Esophagus mucosa (tissue), 1 donor: ENCODE measurements around the gene BLM. TPM values are rescaled to one million over a fixed set of nuclear protein-coding genes. Genes with fewer than 3 reads are reported as not detected.
A peak's percentile ranks its signal among the peaks of the same experiment; 100 is the strongest.
"Not testable (repeated sequence)": the region's sequence is repeated elsewhere in the genome, so short reads cannot be mapped to it uniquely, and the experiment has no call there.

ENCODE experiments used
- ATAC-seq: fragments of 200-7000 bp; cut with Tn5 transposase; one replicate; pipeline ENCODE4 v1.9.1; 2020
- total RNA-seq: library from RNA; stranded (reverse); gene quantifications from one replicate; pipeline ENCODE4 v1.2.4, GENCODE V29; 2023
- donor health status: DM: yes; HTN: yes; CAD: no.

BLM gene
- total RNA-seq, result 4.3 TPM

DNA sequence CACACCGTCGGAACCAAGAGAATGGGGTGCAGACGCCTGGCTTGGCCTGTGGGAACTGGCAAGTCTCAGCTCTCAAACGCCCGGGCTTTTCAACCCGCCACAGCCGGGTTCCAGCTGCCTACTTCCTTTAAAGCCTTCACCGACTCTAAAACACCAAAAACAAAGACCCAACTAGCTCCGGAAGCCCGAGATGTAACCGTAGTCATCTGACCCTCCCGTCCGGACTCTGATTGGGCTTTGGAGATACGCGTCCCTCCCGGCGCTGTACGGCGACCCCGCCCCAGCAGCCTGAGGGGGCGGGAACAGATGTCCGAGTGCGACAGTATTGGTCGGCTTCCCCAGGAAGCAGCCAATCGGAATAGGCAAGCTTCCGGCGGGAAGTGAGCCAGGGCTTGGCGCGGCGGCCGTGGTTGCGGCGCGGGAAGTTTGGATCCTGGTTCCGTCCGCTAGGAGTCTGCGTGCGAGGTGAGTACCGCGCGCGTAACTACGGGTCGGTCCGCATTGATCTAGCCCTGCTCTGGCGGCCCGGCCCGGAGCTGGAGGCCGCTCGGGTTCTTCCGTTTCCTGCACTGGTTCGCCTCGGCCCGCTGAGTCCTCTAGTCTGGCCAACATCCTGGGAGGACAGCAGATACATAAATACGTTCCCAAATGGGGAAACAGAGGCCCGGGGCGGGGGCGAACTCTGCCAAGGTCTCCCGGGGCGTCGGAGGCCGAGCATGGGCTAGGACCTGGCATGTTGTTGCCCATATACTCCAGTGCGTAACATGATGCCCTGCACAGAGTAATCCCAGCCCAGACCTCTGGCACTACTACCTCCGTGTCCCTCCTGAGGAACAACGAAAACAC, at the start of gene BLM:
Gene BLM, plus strand, starts transcription at position 371 of the 846 bp plus-strand sequence. CDS start 30,047 bp downstream, outside the sequence.
- peak; percentile 100 for ATAC-seq

DNA sequence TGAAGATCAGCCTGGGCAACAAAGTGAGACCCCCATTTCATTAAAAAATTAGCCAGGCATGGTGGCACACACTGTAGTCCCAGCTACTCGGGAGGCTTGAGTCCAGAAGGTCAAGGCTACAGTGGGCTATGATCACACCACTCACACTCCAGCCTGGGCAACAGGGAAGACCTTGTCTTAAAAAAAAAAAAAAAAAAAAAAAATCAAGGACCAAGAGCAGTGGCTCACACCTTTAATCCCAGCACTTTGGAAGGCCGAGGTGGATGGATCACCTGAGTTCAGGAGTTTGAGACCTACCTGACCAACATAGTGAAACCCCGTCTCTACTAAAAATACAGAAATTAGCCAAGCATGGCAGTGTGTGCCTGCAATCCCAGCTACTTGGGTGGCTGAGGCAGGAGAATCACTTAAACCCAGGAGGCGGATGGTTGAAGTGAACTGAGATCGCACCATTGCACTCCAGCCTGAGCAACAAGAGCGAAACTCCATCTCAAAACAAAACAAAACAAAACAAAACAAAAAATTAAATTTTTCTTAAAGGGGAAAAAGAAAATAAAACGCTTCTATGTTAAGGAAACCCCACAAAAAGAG, 49.3 kb upstream of the BLM start:
- not testable (repeated sequence) for ATAC-seq

DNA sequence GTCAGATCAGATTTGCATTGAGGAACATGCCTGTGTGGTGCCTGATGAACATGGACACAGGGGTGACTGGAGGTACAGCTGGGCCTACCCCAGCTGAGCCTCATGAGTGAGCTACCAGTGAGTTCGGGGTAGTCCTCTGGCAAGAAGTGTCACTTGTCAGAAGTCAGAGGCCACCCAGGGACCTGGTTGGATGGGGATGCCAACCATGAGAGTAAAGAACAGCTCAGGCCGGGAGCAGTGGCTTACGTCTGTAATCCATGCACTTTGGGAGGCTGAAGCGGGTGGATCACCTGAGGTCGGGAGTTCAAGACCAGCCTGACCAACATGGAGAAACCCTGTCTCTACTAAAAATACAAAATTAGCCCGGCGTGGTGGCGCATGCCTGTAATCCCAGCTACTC, 46.5 kb upstream of the BLM start:
- not testable (repeated sequence) for ATAC-seq

DNA sequence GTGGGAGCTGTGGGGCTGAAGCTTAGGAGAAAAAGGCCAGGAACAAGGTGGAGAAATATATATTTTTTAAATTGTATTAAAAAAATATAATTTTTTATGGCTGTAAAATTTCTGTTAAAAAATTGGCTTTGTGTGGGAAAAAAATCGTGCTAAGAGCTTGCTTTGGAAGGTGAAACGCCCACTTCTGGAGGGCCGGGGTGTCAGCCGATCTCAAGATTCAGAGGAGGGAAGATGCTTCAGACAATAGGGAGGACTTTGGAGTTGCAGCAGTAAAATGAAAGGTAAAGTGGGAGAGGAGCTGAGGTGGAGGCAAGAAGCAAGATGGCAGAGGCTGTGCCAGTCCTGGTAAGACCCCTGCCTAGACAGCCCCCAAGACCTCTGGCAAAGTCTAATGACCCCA, 45.9 kb upstream of the BLM start:
- no peak for ATAC-seq

- ATAC-seq, result not testable (repeated sequence)
Observed at GRCh38 chr15:90673357-90673756, 43.8 kb upstream of the BLM start.

DNA sequence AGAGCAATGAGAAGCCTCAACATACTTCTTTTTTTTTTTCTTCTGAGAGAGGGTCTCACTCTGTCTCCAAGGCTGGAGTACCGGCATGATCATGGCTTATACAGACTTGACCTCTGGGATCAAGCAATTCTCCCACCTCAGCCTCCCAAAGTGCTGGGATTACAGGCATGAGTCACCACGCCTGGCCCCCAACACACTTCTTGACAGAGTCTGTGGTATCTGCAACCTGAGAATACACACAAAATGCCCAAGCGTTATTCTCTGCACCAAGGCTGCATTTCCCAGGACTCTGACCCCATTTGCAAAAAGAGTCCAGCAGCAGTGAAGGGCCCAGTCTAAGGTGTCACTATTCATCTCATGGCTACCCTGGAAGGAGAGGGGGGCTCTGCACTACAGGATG, 42.7 kb upstream of the BLM start:
- ATAC-seq, result no peak

GRCh38 chr15:90675464-90675863, 41.7 kb upstream of the BLM start:
- ATAC-seq, result no peak

GRCh38 chr15:90677807-90678790, 39.0 kb upstream of the BLM start:
- ATAC-seq, result no peak

GRCh38 chr15:90679959-90680358, 37.2 kb upstream of the BLM start:
- ATAC-seq, result no peak

DNA sequence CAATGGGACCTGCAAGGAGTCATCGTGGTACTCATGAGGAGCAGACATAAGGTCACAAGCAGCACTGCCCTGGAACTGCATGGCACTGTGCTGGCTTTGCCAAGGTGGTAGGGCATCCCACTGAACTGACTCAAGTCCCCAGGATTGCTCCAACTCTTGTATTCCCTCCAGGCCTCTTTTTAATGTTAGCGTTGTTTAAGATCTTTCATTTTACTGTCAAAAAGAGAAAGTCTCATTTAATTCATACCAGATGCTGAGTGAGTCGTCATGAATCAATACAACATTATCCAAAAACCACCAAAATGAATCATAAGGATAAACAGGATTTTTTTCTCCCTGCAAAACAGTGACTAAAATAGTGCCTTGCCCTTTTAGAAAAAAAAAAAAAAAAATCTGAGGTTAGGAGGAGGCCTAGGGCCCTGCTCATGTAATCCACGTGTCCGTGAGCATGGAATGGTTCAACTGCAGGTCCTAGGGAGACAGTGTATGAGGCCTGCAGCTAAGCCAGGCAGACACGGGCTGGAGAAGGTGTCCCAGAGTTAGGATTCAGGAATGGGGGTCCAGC, 36.7 kb upstream of the BLM start:
- peak; percentile 70 for ATAC-seq

DNA sequence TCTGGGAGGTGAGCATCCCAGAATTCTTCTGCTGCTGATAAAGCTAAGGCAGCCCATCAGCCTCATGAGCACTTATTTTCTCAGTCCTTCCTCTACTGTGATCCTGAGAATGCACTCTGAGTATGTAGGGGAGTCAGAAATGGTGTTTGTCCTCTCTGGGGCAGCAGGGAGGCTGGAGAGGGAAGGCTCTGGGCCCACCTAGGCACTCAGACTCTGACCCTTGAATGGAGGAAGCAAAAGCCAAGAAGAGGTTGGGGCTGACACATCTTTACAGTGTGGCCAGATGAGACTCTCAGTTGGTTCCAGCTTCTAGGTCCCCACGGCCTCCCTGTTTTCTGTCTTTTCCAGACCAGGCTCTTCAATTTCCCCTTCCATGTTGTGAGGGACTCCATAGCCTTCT, 36.1 kb upstream of the BLM start:
- no peak for ATAC-seq

GRCh38 chr15:90681480-90681879, 35.7 kb upstream of the BLM start:
- ATAC-seq, result no peak

GRCh38 chr15:90683371-90683770, 33.8 kb upstream of the BLM start:
- no peak for ATAC-seq

DNA sequence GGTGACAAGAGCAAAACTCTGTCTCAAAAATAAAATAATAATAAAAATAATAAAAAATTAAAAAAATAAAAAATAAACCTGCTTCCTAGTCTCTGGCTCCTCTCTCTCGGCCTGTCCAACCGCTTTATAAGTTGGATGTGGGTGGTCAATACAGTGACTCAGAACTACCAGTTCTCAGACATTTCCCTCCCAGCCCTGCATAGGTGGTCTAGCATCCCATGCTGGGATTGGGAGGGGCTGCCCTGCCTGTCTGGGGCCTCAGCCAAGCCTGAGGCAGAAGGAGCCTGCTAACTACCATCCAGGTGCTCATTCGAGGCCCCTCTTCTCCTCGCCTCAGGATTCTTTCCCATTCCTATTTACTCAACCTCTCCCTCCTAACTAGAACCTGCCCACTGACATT, 33.3 kb upstream of the BLM start:
- ATAC-seq, result no peak

DNA sequence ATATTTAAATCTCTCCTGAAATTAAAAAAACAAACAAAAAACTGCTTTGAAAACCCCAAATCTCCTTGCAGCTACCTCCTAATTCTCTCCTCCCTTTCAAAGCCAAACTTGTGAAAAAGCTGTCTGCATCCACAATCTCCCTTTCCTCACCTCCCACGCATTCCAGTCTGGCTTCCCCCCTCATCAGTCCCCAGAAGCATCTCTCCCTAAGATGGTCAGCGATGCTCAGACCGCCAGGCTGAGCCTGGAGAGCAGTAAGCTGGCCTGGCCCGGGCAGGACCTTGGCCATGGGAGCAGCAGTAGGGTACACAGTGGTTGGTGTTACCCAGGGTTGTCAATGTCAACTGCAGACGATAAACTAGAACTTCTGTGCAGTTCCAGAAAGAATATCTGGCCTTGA, 32.9 kb upstream of the BLM start:
- ATAC-seq, result no peak

DNA sequence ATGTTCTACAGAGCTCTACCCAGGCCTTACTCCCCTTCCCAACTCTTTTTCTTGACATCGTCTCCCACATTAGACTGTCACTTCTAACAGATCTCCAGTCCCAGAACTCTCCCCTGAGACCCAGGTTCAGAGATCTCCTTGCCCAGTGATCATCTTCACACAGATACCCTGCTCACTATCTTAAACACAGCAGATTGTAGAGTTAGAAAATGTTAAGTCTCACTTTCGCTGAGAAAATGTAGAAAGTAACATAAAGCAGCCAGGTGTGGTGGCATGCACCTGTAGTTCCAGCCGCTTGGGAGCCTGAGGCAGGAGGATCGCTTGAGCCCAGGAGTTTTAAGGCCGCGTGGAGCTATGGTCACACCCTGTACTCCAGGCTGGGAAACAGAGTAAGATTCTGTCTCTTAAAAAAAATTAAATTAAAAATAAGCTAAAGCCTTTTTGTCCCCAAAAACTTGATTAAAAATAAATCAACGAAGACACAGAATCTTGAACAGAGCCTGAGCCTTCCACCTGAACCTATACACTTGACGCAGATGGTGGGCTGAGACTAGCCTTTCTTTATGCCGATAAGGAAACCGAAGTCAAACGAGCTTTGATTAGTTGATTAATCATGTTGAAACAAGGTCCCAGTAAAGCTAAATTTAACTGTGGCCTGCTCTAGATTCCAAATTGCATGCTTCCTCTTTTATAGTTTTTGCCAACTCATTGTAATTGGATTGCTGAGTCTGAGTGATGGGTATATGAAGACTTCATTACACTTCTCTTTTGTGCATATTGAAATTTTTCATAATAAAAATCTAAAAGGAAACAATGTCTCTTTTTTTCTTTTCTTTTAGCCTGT, 31.3 kb upstream of the BLM start:
- ATAC-seq, result no peak

DNA sequence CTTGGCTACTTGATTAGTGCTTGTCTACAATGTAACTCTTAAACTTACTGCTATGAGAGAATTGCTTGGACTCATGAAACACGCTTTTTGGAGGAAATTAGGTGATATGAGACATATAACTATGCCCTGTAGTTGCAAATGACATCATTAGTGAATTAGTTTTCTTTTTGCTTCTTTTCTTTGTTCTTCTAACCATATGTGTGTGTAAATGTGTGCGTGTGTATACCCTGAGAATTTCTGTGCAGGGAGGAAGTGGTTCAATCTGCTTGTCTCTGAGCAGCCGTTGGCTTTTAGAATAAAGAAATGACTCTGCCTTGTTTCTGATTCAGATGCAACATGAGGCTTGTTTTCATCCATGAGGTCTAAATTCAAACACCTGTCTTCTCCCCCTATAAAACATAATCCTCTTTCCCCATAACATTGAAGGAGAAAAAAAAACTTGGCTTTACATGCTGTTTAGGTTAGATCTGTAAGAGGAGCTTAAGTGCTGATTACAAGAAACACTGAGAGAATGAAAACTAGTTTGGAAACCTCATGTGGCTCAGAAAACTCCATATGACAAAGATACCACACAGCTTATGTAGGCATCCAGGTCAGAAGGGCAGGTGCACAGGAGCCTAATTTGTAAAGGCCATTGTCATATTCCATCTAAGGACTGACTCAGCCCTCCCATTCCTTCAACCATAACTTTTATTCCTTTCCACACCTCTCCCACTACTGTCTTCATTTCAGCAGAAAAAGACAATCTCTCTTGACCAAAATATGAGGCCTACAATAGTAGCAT, 30.5 kb upstream of the BLM start:
- no peak for ATAC-seq

DNA sequence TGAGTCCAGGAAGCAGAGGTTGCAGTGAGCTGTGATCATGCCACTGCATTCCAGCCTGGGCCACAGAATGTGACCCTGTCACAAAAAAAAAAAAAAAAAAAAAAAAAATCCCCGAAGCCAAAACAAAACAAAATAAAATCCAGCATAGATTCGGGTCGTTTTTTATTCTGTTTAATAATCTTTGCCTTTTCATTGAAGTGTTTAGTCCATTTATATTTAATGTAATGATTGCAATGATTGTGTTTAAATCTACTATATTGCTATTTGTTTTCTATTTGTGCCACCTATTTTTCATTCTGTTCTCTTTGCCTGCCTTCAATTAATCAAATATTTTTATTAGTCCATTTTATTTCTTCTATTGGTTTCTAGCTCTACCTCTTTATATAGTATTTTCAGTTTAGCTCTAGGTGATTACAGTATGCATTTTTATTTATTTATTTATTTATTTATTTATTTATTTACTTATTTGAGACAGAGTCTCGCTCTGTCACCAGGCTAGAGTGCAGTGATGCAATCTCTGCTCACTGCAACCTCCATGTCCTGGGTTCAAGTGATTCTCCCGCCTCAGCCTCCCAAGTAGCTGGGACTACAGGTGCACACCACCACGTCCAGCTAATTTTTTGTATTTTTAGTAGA, 27.7 kb upstream of the BLM start:
- not testable (repeated sequence) for ATAC-seq

GRCh38 chr15:90690585-90690984, 26.6 kb upstream of the BLM start:
- ATAC-seq, result no peak

DNA sequence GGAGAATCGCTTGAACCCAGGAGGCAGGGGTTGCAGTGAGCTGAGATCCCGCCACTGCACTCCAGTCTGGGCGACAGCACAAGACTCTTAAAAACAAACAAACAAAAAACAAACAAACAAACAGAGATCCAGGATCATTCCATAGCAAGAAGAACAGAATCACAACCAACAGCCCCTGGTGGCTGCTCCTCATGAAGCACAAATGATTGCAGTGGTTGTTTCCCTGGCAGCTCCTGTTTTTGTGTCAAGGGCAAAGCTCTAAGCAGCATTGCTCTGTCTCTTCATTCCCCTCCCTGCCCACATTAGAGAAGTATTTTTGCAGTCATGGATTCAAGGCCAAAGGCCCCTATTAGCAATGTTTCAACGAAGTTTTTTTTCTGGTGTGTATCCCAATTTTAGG, 25.8 kb upstream of the BLM start:
- ATAC-seq, result no peak
